H1 (cell line): Measurements from ENCODE around the gene LTBR. TPM values are rescaled to one million over a fixed set of nuclear protein-coding genes. Genes with fewer than 3 reads are reported as not detected.

Source experiments
- CTCF ChIA-PET: fragments of 300-600 bp; sonication (Branson Sonifier 250); formaldehyde crosslinking; loops from one replicate; lab custom pipeline; 2021; ENCODE audit not compliant: partially characterized antibody; lab: Charles Lee
- POLR2A ChIA-PET: fragments of 300-600 bp; sonication (Branson Sonifier 250); formaldehyde crosslinking; loops from one replicate; lab custom pipeline; 2021; ENCODE audit warnings: inconsistent platforms; ENCODE audit not compliant: partially characterized antibody; lab: Charles Lee
- DNase-seq, 2 experiments: peaks; one replicate each; pipeline versions ENCODE4 v3.0.0 to v3.0.0-alpha.2; 2010 to 2022; ENCODE audit warnings: low spot score in 2 of 2, low read depth in 1 of 2, mixed read lengths in 1 of 2
- FAIRE-seq: peaks from 2 replicates; lab custom pipeline; 2011; peaks lifted over from hg19 to GRCh38; lab: Jason Lieb, UNC
- H2AFZ ChIP-seq: 2 replicates; pipeline ENCODE4 v1.8.1; 2012; ENCODE audit warnings: low read length, inconsistent platforms
- H2AK5ac ChIP-seq: 2 replicates; pipeline ENCODE4 v1.6.1; 2013; ENCODE audit warnings: low read depth, low read length
- H2BK120ac ChIP-seq: replicated peaks from 2 replicates; pipeline ENCODE3; 2013; ENCODE audit warnings: low read depth, low read length, inconsistent platforms
- H2BK12ac ChIP-seq: 2 replicates; pipeline ENCODE4 v1.6.1; 2013; ENCODE audit warnings: low read depth, low read length
- H2BK15ac ChIP-seq: 2 replicates; pipeline ENCODE4 v1.6.1; 2013; ENCODE audit warnings: low read length
- H2BK20ac ChIP-seq: 2 replicates; pipeline ENCODE4 v1.6.1; 2013; ENCODE audit warnings: low read length
- H2BK5ac ChIP-seq: 2 replicates; pipeline ENCODE4 v1.6.1; 2013; ENCODE audit warnings: low read depth, low read length
- H3K14ac ChIP-seq: 2 replicates; pipeline ENCODE4 v1.6.1; 2013; ENCODE audit warnings: inconsistent platforms; ENCODE audit not compliant: insufficient read length
- H3K18ac ChIP-seq: 2 replicates; pipeline ENCODE4 v1.6.1; 2013; ENCODE audit warnings: low read length; ENCODE audit errors: extremely low read depth
- H3K23ac ChIP-seq: 2 replicates; pipeline ENCODE4 v1.6.1; 2013; ENCODE audit warnings: inconsistent platforms; ENCODE audit not compliant: insufficient read length
- H3K23me2 ChIP-seq: 2 replicates; pipeline ENCODE4 v1.6.1; 2013; ENCODE audit warnings: low read depth, low read length
- H3K27ac ChIP-seq: 2 replicates; pipeline ENCODE4 v1.6.1; 2011; ENCODE audit warnings: low read depth, low read length, inconsistent platforms
- H3K27me3 ChIP-seq, 4 experiments: replicated peaks in 1 of 4; 1 replicate in 1 of 4; 2 replicates in 3 of 4; pipeline versions ENCODE4 v1.6.1 to v1.8.1; 2011 to 2013; ENCODE audit warnings: low read length in 3 of 4, mild to moderate bottlenecking in 3 of 4, inconsistent platforms in 2 of 4, mixed read lengths in 2 of 4, moderate library complexity in 1 of 4; ENCODE audit not compliant: control insufficient read depth in 3 of 4, insufficient read depth in 3 of 4; ENCODE audit errors: extremely low read depth in 1 of 4
- H3K36me3 ChIP-seq, 4 experiments: 2 replicates each; pipeline versions ENCODE4 v1.6.1 to v1.8.1; 2011 to 2013; ENCODE audit warnings: mild to moderate bottlenecking in 4 of 4, low read length in 3 of 4, moderate library complexity in 2 of 4, control low read depth in 1 of 4, inconsistent platforms in 1 of 4; ENCODE audit not compliant: insufficient read depth in 4 of 4, control insufficient read depth in 2 of 4
- H3K4ac ChIP-seq: replicated peaks from 2 replicates; pipeline ENCODE3; 2013; ENCODE audit warnings: low read length, low read depth, mixed read lengths, inconsistent platforms; ENCODE audit not compliant: insufficient read length
- H3K4me1 ChIP-seq, 4 experiments: replicated peaks in 1 of 4; 1 replicate in 1 of 4; 2 replicates in 3 of 4; pipeline versions ENCODE4 v1.6.1 to v1.8.1; 2011 to 2013; ENCODE audit warnings: low read length in 3 of 4, inconsistent platforms in 2 of 4, mixed read lengths in 1 of 4; ENCODE audit not compliant: insufficient read depth in 4 of 4, control insufficient read depth in 3 of 4
- H3K4me2 ChIP-seq, 2 experiments: 2 replicates each; pipeline versions ENCODE4 v1.6.1 to v1.8.1; 2011 to 2013; ENCODE audit warnings: low read depth in 2 of 2, low read length in 2 of 2, control low read depth in 1 of 2, inconsistent platforms in 1 of 2, mild to moderate bottlenecking in 1 of 2; ENCODE audit not compliant: insufficient read depth in 1 of 2
- H3K4me3 ChIP-seq, 4 experiments: fragments of 200-600, 300-600 bp in 1 of 4; sonication (generic), shearing (Covaris generic), sonication (Bioruptor Twin) in 1 of 4; 2 replicates each; pipeline versions ENCODE4 v1.5.1 to v1.8.1; 2011 to 2016; ENCODE audit warnings: low read length in 4 of 4, low read depth in 3 of 4, control low read depth in 2 of 4, inconsistent platforms in 2 of 4, mild to moderate bottlenecking in 2 of 4, mixed read lengths in 1 of 4, moderate library complexity in 1 of 4; ENCODE audit not compliant: insufficient read depth in 2 of 4; ENCODE audit errors: extremely low read depth in 1 of 4
- H3K56ac ChIP-seq: replicated peaks from 2 replicates; pipeline ENCODE3; 2013; ENCODE audit warnings: low read depth, mild to moderate bottlenecking, mixed read lengths, low read length, inconsistent platforms; ENCODE audit not compliant: insufficient read length
- H3K79me1 ChIP-seq: 2 replicates; pipeline ENCODE4 v1.6.1; 2013; ENCODE audit warnings: low read depth, low read length, control low read depth
- H3K79me2 ChIP-seq, 2 experiments: 2 replicates each; pipeline versions ENCODE4 v1.6.1 to v1.8.1; 2012 to 2013; ENCODE audit warnings: low read length in 2 of 2, mild to moderate bottlenecking in 2 of 2, inconsistent platforms in 1 of 2; ENCODE audit not compliant: insufficient read depth in 2 of 2, control insufficient read depth in 1 of 2
- H3K9ac ChIP-seq, 4 experiments: replicated peaks in 1 of 4; 1 replicate in 1 of 4; 2 replicates in 3 of 4; pipeline versions ENCODE4 v1.6.1 to v1.8.1; 2011 to 2013; ENCODE audit warnings: low read depth in 3 of 4, low read length in 3 of 4, control low read depth in 2 of 4, mild to moderate bottlenecking in 2 of 4, moderate library complexity in 2 of 4, inconsistent platforms in 1 of 4; ENCODE audit errors: extremely low read depth in 1 of 4
- H3K9me3 ChIP-seq, 2 experiments: 2 replicates each; pipeline versions ENCODE4 v1.6.1 to v1.8.1; 2012 to 2013; ENCODE audit warnings: mild to moderate bottlenecking in 2 of 2, moderate library complexity in 2 of 2, control low read depth in 1 of 2, inconsistent platforms in 1 of 2, low read depth in 1 of 2, low read length in 1 of 2, mixed read lengths in 1 of 2; ENCODE audit not compliant: insufficient read depth in 2 of 2
- H4K20me1 ChIP-seq, 2 experiments: replicated peaks in 1 of 2; 2 replicates each; pipeline versions ENCODE3 to v1.8.1; 2011 to 2013; ENCODE audit warnings: inconsistent platforms in 2 of 2, low read length in 2 of 2, mild to moderate bottlenecking in 1 of 2; ENCODE audit not compliant: insufficient read depth in 2 of 2, control insufficient read depth in 1 of 2
- H4K5ac ChIP-seq: 2 replicates; pipeline ENCODE4 v1.6.1; 2013; ENCODE audit warnings: low read length, low read depth, mixed read lengths, inconsistent platforms; ENCODE audit not compliant: insufficient read length
- H4K8ac ChIP-seq: 2 replicates; pipeline ENCODE4 v1.8.0; 2013; ENCODE audit warnings: mild to moderate bottlenecking, moderate library complexity, low read length, inconsistent platforms; ENCODE audit not compliant: insufficient read depth; ENCODE audit errors: extremely low read depth
- H4K91ac ChIP-seq: replicated peaks from 2 replicates; pipeline ENCODE3; 2013; ENCODE audit warnings: low read length, mixed read lengths, inconsistent platforms; ENCODE audit not compliant: insufficient read length
- GTF2F1 ChIP-seq: IDR thresholded peaks from 2 replicates; pipeline ENCODE4 v1.6.1; 2012; ENCODE audit warnings: low read depth, low read length, improper control_type of control experiment, borderline replicate concordance
- KDM5A ChIP-seq: fragments of 200-600 bp; IDR thresholded peaks from 2 replicates; pipeline ENCODE4 v1.7.1; 2012; ENCODE audit warnings: mild to moderate bottlenecking, low read length, inconsistent platforms, mixed read lengths
- POU5F1 ChIP-seq: IDR thresholded peaks from 2 replicates; pipeline ENCODE4 v1.6.1; 2011; ENCODE audit warnings: low read depth, mild to moderate bottlenecking, low read length, moderate library complexity
- RNF2 ChIP-seq: fragments of 200-900, 300-1000 bp; sonication (generic); IDR thresholded peaks from 2 replicates; pipeline ENCODE4 v1.7.1; 2016; ENCODE audit warnings: borderline replicate concordance, low read depth, mild to moderate bottlenecking, antibody characterized with exemption, low read length; ENCODE audit not compliant: poor library complexity, severe bottlenecking; ENCODE audit errors: missing control alignments
- SAP30 ChIP-seq: fragments of 300-600 bp; sonication (generic); IDR thresholded peaks from 2 replicates; pipeline ENCODE4 v1.7.1; 2012; ENCODE audit warnings: low read length, moderate library complexity, mild to moderate bottlenecking, inconsistent platforms; ENCODE audit not compliant: insufficient read depth, insufficient replicate concordance
- TAF7 ChIP-seq: optimal IDR thresholded peaks from 2 replicates; pipeline ENCODE3; 2011; ENCODE audit warnings: low read depth, mild to moderate bottlenecking, inconsistent platforms, low read length, moderate library complexity, borderline replicate concordance
- TEAD4 ChIP-seq: IDR thresholded peaks from 2 replicates; pipeline ENCODE4 v1.6.1; 2012; ENCODE audit warnings: low read depth, low read length, inconsistent platforms, mixed read lengths
- ZNF274 ChIP-seq: IDR thresholded peaks from 2 replicates; pipeline ENCODE4 v1.7.0; 2012; ENCODE audit warnings: low read length, borderline replicate concordance; ENCODE audit errors: extremely low read depth
- WGBS, 2 experiments: shearing (Covaris generic) in 1 of 2; methylation state at CpG; one replicate each; pipeline versions ENCODE4 v1.1.6 to v1.1.7; 2013 to 2015; ENCODE audit warnings: low lambda C conversion rate in 2 of 2, mixed read lengths in 2 of 2, inconsistent platforms in 1 of 2, low coverage in 1 of 2, missing lambda C conversion rate in 1 of 2; ENCODE audit not compliant: insufficient replicate concordance in 2 of 2, insufficient coverage in 1 of 2, insufficient read length in 1 of 2; ENCODE audit errors: extremely low coverage in 1 of 2, missing lambda C conversion rate in 1 of 2; 5-methylcytosine and 5-hydroxymethylcytosine counted together
- polyA plus RNA-seq, 7 experiments: library from polyadenylated mRNA; depleted of rRNA in 3 of 7; stranded (reverse) in 5 of 7; unstranded in 2 of 7; fragments of >200 nt in 5 of 7; fragments of 200-250 nt in 2 of 7; gene quantifications; 1 replicate in 5 of 7; 2 replicates in 1 of 7; 4 replicates in 1 of 7; pipeline versions ENCODE4 v1.2.1 to v1.2.3, GENCODE V29; 2011 to 2013; ENCODE audit warnings: missing spikeins in 2 of 7, mixed read lengths in 2 of 7
- total RNA-seq: library from RNA; stranded (reverse); fragmentation: NEBNext Ultra II Directional; extraction: Animal tissue kit (Norgen Biotek cat#: 25700); gene quantifications from 2 replicates; pipeline ENCODE4 v1.2.1, GENCODE V29; 2021

Gene LTBR
- total and polyA plus RNA-seq, 2 of the 8 experiments (the other 6 are each of a cell fraction or from before 2014, with no cell fraction given) = 5.1 to 6.3 TPM

DNA sequence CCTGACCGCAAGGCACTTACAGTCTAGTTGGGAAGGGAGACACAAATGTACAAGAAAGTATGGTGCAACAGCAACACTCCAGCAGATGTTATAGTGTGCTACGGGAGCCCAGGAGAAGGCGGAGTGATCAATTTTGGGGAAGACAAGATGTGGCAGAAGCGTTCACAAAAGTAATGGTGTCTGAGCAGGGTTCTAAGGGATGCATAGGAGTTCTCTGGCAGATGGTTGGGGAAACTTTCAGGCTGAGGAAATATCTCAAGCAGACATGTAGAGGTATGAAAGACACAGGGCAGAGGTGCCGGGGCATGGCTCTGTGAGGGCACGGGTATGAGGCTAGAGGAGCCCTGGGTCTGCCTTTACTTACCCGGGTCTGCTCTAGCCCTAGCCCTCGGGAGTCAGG, 37.0 kb upstream of the LTBR start:
- 89% methylated on average over 8 of the region's 8 CpGs; no CpG with 5 or more reads in 1 of the 2 experiments for WGBS, 2 experiments
- TF ChIP-seq TAF7 = no peak
- TF ChIP-seq KDM5A = no peak
- no peak for TF ChIP-seq SAP30
- TF ChIP-seq GTF2F1 = no peak
- no peak for TF ChIP-seq RNF2
- no peak for TF ChIP-seq TEAD4
- no peak for TF ChIP-seq POU5F1
- no peak for TF ChIP-seq ZNF274

More for the DNA sequence above, 37.0 kb upstream of the LTBR start:
- Histone ChIP-seq H3K56ac (no peak overlapping the region), H4K20me1 (no peaks in the 10 kb centered on the region), H3K4ac (no peak overlapping the region), H3K9me3 (no peaks in the 10 kb centered on the region), H2BK5ac (no peak overlapping the region), H3K4me3 (no peak overlapping the region), H2BK120ac (no peak overlapping the region), H3K23me2 (no peaks in the 10 kb centered on the region), H3K23ac (no peak overlapping the region), H4K5ac (no peak overlapping the region), H3K4me2 (no peak overlapping the region), H4K8ac (no peak overlapping the region; the same call in 1 of the 2 replicates), H3K36me3 (peaks cover 6 to 30% (median 16%) of the 10 kb centered on the region in 4 experiments; a peak in 7 of 8 replicates), H3K14ac (no peak overlapping the region), H3K27ac (no peak overlapping the region), H2AK5ac (no peak overlapping the region), H2BK20ac (no peak overlapping the region), H3K79me1 (no peaks in the 10 kb centered on the region), H3K79me2 (0 out of 4 replicates have a peak, but pooled peaks cover 0 to 2% of the 10 kb centered on the region in 2 experiments), H2BK15ac (no peak overlapping the region), H2AFZ (no peak overlapping the region), H2BK12ac (peak overlapping the region; percentile 39; the same call in 1 of the 2 replicates), H4K91ac (no peak overlapping the region), H3K18ac (no peak overlapping the region), H3K9ac (no peak overlapping the region), H3K27me3 (no peaks in the 10 kb centered on the region), H3K4me1 (peaks cover 3 to 13% (median 11%) of the 10 kb centered on the region in 4 experiments; a peak in 5 of 7 replicates)
- ChIA-PET CTCF (interaction anchor here (0.5 to 8.9 kb wide), 6 partner anchors 10 to 170 kb away, joined by 3 to 74 read pairs (median 6); partner anchors contain the start of gene SCNN1A), POLR2A (interaction anchor here (1.2 to 17.1 kb wide), 5 partner anchors 9 to 123 kb away, joined by 3 to 286 read pairs (median 141); partner anchors contain the start of genes SCNN1A and VAMP1)
- no peak for DNase-seq
- FAIRE-seq = no peak
